Stromal cell of bone marrow (primary cell): ENCODE results near the gene C4orf50.
"Not testable (repeated sequence)": the region's sequence is repeated elsewhere in the genome, so short reads cannot be mapped to it uniquely, and the experiment has no call there.

Experiments used
- DNase-seq: peaks from one replicate; pipeline ENCODE4 v3.0.0-alpha.2; 2012; ENCODE audit warnings: low read depth

The C4orf50 gene

DNA sequence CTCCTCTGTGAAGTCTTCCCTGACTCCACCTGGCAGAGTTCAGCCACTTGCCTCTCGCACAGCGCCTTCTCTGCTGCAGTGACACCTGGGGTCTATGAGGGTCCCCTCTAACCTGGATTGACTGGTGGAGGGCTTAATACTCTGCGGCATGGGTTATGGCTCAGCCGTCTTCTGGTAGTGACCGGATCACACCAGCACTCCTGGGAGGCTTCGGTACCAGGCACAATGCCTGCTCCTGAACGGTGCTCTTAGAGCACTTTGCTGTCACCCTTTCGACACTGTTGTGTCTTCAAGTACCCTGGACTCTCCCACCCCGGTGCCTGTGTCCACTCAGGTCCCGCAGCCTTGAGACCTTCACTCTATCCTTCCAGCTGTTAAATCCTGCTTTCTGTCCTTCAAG lies 50.0 kb downstream of the C4orf50 start:
- no peak for DNase-seq

DNA sequence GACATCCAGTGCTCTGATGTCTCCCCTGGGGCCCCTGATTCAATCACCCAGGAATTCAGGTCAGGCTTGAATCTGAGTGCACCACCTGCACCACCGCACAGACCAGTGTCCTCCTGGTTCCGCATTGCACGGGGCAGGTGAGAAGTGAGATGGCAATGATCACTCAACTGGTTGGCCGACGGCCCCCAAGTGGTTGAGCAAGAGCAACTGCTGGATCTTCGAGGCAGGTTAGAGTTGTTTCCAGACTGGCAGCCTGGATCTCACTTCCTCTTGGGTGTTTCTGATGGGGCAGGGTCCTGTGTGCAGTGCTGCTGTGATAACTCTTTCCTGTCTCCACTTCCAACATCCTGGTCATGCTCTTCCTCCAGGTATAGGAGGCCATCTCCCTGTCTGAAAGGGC lies 50.4 kb downstream of the C4orf50 start:
- DNase-seq, result no peak

DNA sequence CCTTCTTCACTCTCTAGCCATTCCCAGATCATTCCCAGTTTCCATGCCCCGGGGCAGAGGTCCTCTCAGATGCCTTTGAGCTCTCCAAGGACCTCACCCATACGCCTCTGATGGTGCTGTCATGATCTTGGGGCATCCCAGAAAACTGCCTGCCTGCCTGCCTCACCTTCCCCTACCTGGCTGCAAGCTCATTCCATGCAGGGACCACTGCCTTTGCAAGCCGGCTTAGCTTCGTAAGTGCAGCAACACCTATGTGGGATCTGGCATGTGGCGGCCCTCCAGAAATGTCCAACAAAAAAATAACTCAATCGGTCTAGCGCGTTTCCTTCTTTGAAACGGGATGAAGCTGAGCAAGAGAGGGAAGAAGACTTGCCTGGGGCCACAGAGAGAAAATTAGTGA lies 53.0 kb downstream of the C4orf50 start:
- DNase-seq, result no peak

DNA sequence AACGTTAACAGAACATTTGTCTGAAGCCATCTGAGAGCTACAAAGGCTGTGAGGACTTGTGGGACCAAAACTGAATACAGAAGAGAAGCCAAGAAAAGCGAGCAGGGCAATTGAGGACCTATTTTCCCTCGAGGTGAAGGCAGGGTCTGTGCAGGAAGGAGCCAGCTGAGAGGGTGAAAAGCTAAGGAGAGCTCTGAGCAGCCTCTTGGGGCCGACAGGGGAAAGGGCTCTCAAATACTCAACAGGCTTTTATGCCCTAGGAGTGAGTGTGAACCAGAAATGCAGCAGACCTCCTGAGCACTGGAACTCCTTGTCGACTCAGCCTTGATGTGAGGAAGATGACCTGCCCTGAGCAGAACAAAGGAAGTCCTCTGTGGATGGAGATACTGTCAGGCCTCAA lies 54.2 kb downstream of the C4orf50 start:
- no peak for DNase-seq

DNA sequence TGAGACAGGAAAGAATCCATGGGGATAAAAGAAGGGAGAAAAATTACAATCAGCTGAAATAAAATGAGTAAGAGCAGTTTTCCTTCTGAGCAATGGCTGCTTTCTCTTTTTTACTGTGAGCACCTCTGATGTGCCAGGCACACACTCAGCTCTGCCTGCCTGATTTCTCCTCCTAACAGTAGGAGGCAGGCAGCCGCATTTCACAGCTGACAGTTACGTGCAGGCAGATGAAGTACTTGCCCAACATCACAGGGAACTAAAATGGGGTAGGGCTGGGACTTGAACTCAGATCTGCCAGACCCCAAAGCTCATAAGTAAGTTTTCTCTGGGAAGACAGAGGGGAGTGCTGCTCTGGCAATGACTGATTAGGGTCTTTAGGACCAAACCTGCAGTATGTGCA lies 54.6 kb downstream of the C4orf50 start:
- no peak for DNase-seq

DNA sequence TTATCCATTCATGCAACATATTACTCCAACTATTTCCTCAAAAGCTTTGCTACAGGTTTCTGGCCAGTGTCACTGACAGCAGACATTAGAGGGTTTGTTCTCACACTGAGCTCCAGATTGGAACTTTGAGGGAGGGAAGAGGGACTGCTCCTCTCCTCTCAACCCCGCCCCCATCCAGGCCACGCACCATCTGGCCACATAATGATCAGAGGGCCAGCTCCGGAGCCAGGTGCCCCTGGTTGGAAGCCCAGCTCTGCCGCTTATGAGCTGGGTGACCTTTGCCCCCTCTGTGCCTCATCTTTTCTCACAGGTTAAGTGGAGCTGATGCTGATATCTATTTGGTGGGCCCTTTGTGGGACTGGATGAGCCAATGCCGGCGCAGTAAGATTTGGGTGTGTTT lies 55.8 kb downstream of the C4orf50 start:
- DNase-seq, result no peak

DNA sequence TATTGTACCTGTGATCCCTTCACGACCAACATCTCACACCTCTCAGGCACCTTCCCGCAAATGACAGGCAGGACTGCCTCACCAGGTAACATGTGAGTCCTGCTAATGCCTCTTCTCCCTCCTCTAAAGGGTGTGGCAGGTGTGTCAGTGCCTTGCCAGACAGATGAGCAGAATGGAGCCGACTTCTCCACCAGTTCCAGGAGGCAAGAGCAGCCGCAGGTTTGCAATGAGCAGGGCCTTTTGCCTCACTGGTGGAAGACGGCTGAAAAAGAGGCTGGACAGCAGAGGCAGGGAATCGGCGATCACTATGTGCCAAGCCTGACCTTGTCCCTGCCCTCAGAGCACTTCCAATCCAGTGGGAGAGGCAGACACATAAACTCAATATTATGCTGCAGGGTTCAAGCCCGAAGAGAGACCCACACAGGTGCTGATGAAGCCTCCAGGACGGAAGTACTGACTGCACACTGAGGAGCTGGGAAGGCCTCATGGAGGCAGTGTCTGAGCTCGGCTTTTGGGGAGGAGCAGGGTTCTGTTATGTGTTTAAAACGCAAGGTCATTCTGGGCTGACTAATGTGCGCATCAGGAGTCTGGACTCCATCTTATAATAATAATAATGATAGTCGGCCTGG lies 57.9 kb downstream of the C4orf50 start:
- no peak for DNase-seq

DNA sequence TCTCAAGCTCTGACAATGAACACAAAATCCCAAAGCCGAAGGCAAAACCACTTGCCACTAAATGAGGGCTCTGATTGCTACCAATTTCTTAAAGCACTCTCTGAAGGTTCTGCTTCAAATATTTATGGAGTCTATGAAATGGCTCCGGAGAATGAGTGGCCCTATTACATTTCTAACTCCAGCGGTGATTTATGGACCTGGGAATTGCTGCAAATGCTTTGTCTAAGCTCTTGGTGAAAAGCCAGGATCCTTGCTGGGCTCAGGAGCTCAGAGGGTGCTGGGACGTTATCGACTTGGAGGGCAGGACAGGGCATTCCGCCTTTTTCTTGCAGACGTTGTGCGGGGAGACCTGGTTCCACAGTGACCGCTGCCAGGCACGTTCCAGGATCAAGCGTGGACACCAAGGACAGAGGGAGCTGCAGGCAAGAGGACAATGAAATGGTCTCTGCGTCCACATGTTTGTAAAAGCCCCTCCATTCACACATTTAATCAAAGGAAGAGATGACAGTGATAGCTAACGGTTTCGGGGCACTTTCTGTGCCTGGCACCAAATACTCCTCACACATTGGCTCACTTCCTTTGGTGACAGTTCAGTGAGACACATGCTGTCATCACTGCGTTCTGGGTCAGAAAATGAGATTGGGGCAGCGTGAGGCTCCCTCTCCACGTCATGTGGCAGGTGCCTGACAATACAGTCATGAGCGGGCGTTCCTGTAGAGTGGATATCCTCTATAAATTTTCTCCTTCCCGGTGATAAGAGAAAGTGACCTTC lies 58.8 kb downstream of the C4orf50 start:
- DNase-seq, result no peak

DNA sequence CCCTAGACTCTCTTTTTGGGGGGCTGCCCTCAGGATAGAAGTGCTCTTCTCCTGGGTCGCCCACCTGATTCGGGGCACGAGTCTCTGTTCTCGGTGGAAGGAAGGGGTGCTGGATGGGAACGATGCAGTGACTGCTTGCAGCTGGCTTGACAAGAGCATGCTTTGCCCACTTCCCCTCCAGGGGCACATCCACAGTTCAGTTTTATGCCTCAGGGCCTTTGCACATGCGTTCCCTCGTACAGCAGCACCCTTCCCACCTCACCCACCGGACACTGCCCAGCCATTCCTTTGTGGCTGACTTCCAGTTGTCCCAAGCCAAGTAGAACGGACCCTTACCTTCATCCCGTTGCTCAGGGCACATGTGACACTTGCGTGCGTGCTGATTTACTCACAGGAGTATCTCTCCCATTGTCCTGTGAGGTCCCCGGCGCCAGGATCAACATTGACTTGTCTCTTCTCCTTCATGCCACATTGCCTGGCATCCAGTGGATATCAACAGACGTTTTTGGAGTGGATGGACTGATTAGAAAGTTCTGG lies 60.0 kb downstream of the C4orf50 start:
- DNase-seq, result no peak

DNA sequence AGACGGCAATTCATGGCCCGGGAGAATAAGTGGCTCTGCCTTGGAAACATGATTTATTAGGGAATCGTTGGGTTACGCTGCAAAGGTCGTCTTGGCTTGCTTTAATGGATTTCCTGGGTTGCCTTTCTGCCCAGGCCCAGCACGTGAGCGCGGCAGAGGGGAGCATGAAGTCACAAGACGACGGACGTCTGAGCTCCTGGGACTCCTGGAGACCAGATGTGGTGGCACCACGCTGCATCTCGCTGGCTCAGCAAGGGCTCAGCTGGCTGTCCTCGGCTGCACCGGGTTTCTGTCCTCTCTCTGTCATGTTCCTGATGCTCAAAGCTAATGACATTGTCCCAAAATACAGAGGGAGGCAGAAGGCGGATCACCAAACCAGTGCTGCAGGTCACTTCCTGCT lies 61.2 kb downstream of the C4orf50 start:
- DNase-seq, result no peak

DNA sequence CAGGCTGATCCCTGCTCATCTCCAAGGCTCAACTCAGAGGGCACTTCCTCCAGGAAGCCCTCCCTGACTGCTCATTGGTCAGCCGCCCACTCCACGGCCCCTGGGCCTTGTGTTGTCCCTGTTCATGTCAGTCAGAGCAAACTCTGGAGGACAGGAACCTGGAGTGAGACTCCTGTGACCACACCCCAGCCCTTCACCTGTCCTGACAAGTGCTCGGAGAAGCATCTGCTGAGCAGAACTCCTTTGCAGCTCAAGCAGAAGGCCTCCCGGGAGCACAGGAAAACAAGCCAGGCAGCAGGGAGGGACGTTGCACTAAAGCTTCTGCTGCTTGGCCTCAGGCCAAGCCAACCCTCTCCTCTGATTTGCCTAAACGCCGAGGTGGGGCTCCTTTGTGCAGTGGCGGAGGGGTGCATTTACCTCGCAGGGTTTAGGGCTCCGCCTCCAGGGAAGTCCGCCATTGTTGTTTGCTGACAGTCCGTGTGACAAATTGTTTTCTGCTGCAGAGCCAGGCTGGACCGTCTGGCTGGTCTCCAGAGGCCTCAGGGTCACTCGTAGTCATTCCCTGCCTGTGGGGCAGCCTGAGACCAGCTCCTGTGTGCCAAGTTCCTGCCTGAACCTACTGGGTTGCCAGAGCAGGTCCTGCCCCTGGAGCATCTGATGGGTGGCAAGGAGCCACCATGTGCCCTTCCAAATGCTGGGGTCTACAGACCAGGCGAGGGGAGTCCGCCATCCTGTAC lies 61.8 kb downstream of the C4orf50 start:
- no peak for DNase-seq

DNA sequence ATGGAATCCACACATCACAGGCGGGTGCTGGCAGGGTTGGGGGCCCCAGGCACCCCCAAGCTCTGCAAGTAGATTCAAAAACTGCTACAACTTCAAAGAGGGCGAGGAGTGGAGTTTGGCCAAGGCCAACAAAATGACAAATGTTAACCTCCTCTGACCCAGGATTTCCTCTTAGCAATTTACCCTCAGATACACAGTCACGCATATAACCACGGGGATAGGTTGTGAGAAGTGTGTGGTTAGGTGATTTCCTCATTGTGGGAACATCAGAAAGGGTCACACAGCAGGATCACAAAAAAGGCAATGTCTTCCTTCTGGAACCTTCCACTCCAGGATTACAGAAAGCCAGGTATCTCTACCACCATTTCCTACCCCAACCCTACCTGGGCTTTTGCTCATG lies 62.4 kb downstream of the C4orf50 start:
- DNase-seq, result no peak

DNA sequence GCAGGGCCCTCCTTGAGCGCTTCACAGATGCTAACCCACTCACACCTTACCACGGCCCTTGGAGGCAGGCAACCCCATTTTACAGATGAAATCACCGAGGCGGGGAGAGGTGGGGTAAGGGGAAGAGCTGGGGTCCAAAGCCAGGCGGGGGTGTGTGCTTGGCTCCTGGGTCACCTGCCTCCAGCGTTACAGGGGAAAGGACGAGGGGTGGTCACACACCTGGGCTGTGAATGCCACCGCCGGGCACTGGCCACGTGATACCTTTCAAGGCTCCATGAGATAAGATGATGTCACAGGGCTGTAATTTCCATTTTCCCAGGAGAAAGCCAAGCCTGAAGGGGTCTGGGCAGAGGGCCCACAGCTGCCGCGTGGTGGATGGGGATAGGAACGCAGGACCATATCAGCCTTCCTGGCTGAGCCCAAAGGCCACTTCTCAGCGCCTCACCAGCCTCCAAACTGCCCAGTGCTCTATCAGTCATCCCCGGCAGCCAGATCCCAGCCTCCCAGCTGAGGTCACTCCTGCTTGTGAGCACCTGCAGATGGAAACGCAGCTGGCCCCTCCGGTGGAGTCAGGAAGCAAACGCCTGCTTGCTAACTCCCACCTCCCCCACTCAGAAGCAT lies 62.9 kb downstream of the C4orf50 start:
- no peak for DNase-seq

DNA sequence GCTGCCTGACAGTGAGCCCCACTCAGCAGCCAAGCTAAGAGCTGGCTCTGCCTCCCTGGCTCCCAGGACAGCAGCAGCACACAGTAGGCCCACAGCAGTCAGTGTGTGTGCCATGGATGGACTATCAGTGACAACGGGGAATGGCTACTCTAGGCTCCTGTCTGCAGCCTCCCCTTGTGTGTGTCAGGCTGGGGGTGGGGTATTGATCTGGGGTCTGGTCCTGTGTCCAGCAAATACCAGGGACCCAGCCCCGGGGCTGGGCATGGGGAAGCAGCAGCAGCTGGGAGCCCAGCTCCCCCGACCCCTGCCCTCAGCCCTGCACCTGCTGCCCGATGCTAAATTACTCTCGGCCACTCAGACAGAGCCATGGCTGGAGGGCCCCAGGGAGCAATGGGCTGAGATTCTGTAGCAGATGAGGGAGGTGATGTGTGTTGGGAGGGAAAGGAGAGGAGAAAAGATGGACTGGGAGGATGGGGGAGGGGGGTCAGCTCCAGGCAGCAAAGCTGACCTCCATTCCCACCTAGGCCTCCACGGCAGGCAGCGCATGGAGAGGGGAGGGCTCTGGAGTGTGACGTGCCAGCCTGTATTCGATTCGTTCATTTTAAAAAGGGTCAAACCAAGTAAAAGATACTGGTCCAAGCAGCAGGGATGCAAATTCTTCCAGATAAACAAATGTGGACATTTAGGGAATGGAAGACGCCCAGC lies 64.0 kb downstream of the C4orf50 start:
- DNase-seq, result no peak

DNA sequence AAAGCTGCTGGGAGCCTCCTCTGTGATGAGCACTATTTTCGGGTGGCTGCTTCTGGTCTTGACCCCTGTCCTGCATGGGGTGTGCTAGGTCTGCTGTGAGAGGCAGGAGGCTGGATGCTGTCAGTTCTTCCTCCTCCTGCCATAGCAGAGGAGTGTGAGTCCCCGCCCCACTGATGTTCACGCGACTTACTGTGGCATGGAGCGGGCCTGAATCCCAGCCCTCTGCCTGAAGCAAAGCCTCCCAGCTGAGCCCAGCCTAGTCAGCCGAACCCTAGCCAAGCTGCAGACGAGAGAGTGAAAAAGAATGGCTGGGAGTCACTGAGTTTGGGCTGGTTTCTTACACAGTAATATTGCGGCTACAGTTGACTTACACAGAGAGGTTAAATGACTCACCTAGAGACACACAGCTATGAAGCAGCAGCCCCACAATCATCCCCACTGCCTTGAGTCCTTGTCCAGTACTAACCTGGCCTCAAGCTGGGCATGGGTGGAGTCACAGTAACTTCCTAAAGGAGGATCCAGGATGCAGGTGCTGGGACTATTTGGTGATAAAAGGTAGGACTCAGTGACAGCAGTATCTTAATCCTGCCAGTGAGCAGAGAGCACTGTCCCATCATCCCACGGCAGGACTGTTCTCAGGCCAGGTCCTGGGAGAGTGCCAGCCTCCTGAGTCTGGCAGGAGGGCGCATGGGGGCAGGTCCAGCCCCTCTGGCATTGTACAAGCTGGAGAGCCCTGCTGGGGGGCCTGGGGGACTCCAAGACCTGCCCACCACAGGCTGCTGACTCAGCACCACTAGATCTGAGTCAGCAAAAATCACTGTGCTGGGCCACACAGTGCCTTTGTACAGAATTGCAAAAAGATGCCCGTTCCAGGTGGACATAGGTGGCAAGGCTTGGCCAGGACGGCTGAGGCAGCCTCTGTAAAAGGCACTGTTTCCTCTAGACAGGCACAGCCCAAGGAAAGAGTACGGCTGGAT lies 65.0 kb downstream of the C4orf50 start:
- DNase-seq, result no peak

DNA sequence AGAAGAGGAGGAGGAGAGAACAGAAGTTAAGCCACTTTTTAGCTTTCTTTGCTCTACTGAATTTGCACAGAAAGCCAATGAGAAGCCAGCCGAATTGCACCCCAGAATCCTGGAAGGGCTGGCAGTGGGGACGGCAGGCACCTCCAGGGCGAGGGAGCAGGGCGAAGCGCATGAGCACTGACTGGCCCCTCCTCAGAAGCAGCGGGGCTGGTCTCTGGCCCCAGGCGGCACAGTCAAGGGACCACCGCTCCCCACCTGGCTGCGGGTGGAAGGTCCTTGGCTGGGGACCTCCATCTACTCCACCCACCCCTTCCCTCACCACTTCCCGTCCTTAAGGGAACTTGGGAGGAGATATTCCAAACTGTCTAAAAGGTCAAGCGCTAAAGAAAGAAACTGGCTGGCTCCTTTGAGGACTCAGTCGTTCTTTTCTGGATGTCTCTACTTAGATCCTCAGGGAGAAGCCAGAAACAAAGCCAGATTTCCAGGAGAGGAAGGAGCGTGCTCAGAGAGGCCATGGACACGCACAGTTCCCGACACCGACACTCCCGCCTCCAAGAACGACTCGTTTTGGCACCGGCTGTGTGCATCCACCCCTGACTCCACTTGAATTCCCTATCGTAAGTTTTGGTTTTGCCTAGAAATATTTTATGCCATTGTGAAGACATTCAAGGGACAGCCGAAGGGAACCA lies 65.8 kb downstream of the C4orf50 start:
- no peak for DNase-seq

DNA sequence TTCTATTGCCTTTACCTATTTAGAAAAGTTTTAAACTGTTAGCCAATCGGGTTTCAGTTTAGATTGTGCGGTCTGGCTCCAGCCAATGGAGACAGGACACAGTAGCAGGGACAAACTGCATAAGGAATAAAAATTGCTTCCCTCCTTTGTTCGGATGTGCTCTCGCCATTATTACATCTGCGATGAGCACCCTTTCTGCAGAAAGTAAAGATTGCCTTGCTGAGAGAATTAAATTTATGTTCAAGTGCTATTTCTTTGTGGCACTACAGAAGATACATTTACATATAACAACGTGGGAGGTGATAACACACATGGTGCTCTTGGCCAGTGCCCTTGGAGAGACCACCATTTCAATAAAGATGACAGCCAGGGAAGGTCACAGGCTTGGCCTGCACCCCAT lies 71.6 kb downstream of the C4orf50 start:
- DNase-seq, result not testable (repeated sequence)

DNA sequence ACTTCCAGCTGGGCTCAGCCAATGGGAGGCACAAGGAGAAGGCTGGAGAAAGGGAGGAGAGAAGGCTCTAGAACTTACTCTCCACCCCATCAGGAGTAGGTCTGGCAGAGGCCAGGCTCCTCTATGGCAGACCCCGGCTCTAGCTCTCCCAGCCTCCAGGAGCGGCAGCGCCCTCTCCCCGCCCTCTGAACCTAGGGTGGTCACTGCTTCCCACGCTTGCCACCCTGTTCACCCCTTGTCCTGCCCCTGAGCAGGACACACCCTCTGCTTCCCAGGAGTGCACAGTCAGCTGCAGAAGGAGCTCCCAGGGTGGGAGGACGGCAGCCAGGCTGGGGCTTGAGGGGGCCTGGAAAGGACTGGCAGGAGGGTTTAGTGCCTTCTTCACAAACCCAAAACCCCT lies 72.3 kb downstream of the C4orf50 start:
- no peak for DNase-seq

DNA sequence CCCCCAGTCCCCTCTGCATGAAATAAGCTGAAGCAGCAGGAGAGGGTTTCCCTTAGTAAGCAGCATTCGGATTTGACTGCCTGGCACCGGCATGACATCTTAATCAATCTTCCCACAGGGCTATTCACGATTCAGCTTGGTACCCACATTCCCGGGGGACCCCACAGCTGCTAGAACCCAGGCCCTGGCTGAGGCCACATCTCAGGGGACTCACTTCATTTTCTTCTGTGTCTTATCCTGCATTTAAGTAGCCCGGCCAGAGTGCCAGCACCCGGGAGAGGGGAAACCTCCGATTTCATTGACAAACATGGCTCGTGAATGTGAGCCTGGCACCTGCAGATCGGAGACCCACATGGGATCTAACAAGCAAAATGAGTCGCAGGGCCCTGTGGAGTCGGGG lies 73.1 kb downstream of the C4orf50 start:
- DNase-seq, result no peak

DNA sequence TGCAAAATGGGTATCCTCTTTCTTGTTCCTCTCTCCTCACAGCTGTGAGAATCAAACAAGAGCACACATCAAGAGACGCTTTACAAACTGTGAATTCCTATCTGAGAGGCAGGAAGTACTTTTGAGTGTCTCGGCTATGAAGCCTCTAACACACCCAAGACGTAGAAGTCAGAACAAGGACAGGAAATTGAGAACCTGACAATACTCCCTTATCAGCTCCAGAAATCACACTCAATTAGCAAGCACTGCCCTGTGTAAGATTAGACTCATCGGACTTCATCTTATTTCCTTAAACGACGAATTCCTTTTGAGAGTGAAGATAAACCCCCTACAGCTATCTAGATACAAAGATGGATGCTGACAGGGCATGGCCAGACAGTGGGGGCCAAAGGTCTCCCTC lies 74.7 kb downstream of the C4orf50 start:
- DNase-seq, result no peak
